ENCODE results near the gene C2orf92. TPM values are rescaled to one million over a fixed set of nuclear protein-coding genes. Genes with fewer than 3 reads are reported as not detected.
"Not testable (repeated sequence)": the region's sequence is repeated elsewhere in the genome, so short reads cannot be mapped to it uniquely, and the experiment has no call there.

The C2orf92 gene
- total RNA-seq (1 to 10 TPM; 7.6 to 8.9 TPM), polyA plus RNA-seq (ENCODE audit: insufficient read length in 6 of 6) (10 to 100 TPM; 17.7 to 30.9 (median 26.5) TPM)
- long read RNA-seq, donor 1, result 0 reads
- long read RNA-seq, donor 2, result 0 reads
- long read RNA-seq, donor 3, result 0 reads
- long read RNA-seq, donor 4, result 0 reads
- long read RNA-seq, donor 5, result 0 reads
- long read RNA-seq, donor 6, result 0 reads
- long read RNA-seq, donor 7, partial matches to known transcripts, result 0 of 1 reads
- long read RNA-seq, donor 7, other reads (novel, unspliced or antisense), result 0 of 1 reads
- long read RNA-seq, donor 8, partial matches to known transcripts, result 0 of 1 reads
- long read RNA-seq, donor 8, other reads (novel, unspliced or antisense), result 0 of 1 reads
- long read RNA-seq, donor 9, result 0 reads
- long read RNA-seq, donor 10, partial matches to known transcripts, result 0 of 1 reads
- long read RNA-seq, donor 10, other reads (novel, unspliced or antisense), result 1 of 1 reads
- long read RNA-seq, donor 11, result 0 reads
- long read RNA-seq, donor 12, result 0 reads

GRCh38 chr2:97669448-97669847 is at the start of gene C2orf92:
C2orf92 (plus strand) TSS chr2:97669713; CDS start chr2:97669789, 76 bp downstream.
- no peak for DNase-seq
- Histone ChIP-seq H3K4me1 (peaks cover 0 to 7% of the 10 kb centered on the region in 2 donors), H3K27ac (no peak within 1 kb of the TSS), H3K4me3 (no peak within 1 kb of the TSS), H3K27me3 (no peaks in the 10 kb centered on the region), H3K9me3 (no peaks in the 10 kb centered on the region), H3K36me3 (no peaks in the 10 kb centered on the region)
- ATAC-seq, result no peak
- intact Hi-C loops (cut with DNase I), result no loop called here
- TF ChIP-seq CTCF (IDR thresholded peaks at IDR 0.05), result no peak

GRCh38 chr2:97620492-97620891 is 49.0 kb upstream of the C2orf92 start:
- ATAC-seq; H3K36me3 ChIP-seq; H3K27ac ChIP-seq; DNase-seq; intact Hi-C loops (cut with DNase I); H3K27me3 ChIP-seq; H3K9me3 ChIP-seq; H3K4me3 ChIP-seq; H3K4me1 ChIP-seq: not testable (repeated sequence)

GRCh38 chr2:97622976-97623375 is 46.5 kb upstream of the C2orf92 start:
- H3K27ac ChIP-seq; intact Hi-C loops (cut with DNase I); ATAC-seq; H3K36me3 ChIP-seq; H3K4me1 ChIP-seq; DNase-seq; H3K4me3 ChIP-seq; H3K9me3 ChIP-seq; H3K27me3 ChIP-seq: not testable (repeated sequence)

- H3K4me1 ChIP-seq; H3K36me3 ChIP-seq; ATAC-seq; H3K27ac ChIP-seq; DNase-seq; H3K4me3 ChIP-seq; H3K27me3 ChIP-seq; intact Hi-C loops (cut with DNase I); H3K9me3 ChIP-seq: not testable (repeated sequence)
Observed at GRCh38 chr2:97625354-97626048, 44.0 kb upstream of the C2orf92 start.

- ATAC-seq; DNase-seq; intact Hi-C loops (cut with DNase I); H3K36me3 ChIP-seq; H3K9me3 ChIP-seq; H3K4me3 ChIP-seq; H3K27me3 ChIP-seq; H3K4me1 ChIP-seq; H3K27ac ChIP-seq: not testable (repeated sequence)
Observed at GRCh38 chr2:97626049-97626430, 43.5 kb upstream of the C2orf92 start.

- peaks cover 0 to 6% of the 10 kb centered on the region in 2 donors for H3K27me3 ChIP-seq
- peak overlapping the region in 1 of 2 donors; percentile 95 for H3K27ac ChIP-seq
- no peak for ATAC-seq
- no peak for TF ChIP-seq CTCF (IDR thresholded peaks at IDR 0.05)
- peaks cover 0 to 20% of the 10 kb centered on the region in 2 donors for H3K36me3 ChIP-seq
- intact Hi-C loops (cut with DNase I), result no loop called here
- no peak for DNase-seq
- H3K9me3 ChIP-seq, result no peaks in the 10 kb centered on the region
- peaks cover 6 to 21% of the 10 kb centered on the region in 2 donors for H3K4me1 ChIP-seq
- H3K4me3 ChIP-seq, result no peak overlapping the region
Observed at GRCh38 chr2:97644023-97644717, 25.3 kb upstream of the C2orf92 start.
